IPS DF 6.9 (cell line): Measurements from ENCODE around the gene SERPINB12.

Experiments used
- DNase-seq: peaks from one replicate; pipeline ENCODE4 v3.0.0-alpha.2; 2013; ENCODE audit warnings: low read depth, low spot score
- H3K27ac ChIP-seq: one replicate; pipeline ENCODE4 v1.5.1; 2013; ENCODE audit warnings: low read length, control low read depth
- H3K27me3 ChIP-seq: 2 replicates; pipeline ENCODE4 v1.6.1; 2013; ENCODE audit warnings: mild to moderate bottlenecking, low read length; ENCODE audit not compliant: control insufficient read depth, insufficient read depth
- H3K36me3 ChIP-seq: 2 replicates; pipeline ENCODE4 v1.6.1; 2013; ENCODE audit warnings: low read length; ENCODE audit not compliant: control insufficient read depth, insufficient read depth
- H3K4me1 ChIP-seq: 2 replicates; pipeline ENCODE4 v1.6.1; 2013; ENCODE audit warnings: low read length; ENCODE audit not compliant: control insufficient read depth, insufficient read depth
- H3K4me3 ChIP-seq: 2 replicates; pipeline ENCODE4 v1.5.1; 2013; ENCODE audit warnings: mild to moderate bottlenecking, low read length
- H3K9me3 ChIP-seq: 2 replicates; pipeline ENCODE4 v1.6.1; 2013; ENCODE audit warnings: low read length, inconsistent platforms; ENCODE audit not compliant: control insufficient read depth, insufficient read depth
- WGBS: extraction: QIAGEN DNeasy Blood & Tissue Kit; methylation state at CpG from one replicate; pipeline ENCODE4 v1.1.7; 2013; ENCODE audit warnings: mixed read lengths, missing lambda C conversion rate; ENCODE audit not compliant: insufficient read length, insufficient coverage; 5-methylcytosine and 5-hydroxymethylcytosine counted together

Gene SERPINB12

GRCh38 chr18:63570721-63571120, 28.6 kb downstream of the SERPINB12 start:
- WGBS = 100% methylated on average over 2 of the region's 6 CpGs
- Histone ChIP-seq H3K36me3 (no peaks in the 10 kb centered on the region), H3K4me3 (no peak overlapping the region)

DNA sequence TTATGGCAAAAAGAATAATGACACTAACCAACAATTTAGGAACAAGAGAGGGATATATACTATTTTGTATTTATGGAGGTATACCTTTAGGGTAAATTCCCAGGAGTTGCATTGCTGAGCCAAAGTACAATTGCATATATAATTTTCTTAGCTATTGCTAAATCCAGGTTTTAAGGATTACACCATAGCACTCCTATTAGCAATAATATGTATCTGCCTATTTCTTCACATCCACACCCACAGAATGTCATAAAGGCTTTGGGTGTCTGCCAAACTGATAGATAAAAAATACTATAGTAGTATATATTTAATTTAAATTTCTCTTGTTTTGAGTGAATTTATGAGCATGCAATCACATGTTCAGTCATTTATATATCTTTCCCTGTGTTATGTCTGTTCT, 33.5 kb downstream of the SERPINB12 start:
- H3K36me3 ChIP-seq = no peaks in the 10 kb centered on the region
- no peak for DNase-seq

More at GRCh38 chr18:63570721-63571120, 28.6 kb downstream of the SERPINB12 start:
- Histone ChIP-seq H3K27me3 (no peaks in the 10 kb centered on the region), H3K9me3 (no peaks in the 10 kb centered on the region), H3K4me1 (no peaks in the 10 kb centered on the region; the same call in 1 of the 2 replicates), H3K27ac (no peak overlapping the region)
- DNase-seq = no peak

DNA sequence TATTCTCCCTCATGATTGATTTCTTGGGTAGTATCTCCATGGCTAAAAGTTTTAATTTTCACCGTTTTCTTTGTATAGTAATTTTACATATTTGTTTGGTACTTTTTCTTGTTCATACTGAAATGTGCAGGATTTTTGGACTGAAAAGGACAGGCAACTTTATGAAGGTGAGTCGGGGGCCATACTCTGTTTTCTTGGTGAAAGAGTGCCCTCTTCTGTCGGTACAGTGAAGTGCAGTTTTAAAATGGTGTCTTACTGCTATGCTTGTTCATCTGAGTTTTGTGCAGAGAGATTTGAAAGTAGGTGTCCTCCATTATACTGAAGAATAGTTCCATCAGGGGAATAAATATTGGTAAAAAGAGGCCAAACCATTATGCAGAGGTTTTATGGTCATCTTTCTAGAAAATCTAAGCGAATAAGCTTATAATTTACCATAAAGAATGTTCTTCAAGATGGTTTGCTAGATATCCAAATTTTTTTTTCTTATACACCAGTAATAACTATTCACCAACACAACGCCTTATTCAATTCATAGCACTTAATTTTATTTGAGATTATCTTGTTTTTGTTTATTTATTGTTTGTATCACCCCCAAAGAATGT, 36.3 kb downstream of the SERPINB12 start:
- Histone ChIP-seq H3K4me3 (no peak overlapping the region), H3K9me3 (no peaks in the 10 kb centered on the region), H3K4me1 (no peaks in the 10 kb centered on the region), H3K36me3 (no peaks in the 10 kb centered on the region), H3K27ac (no peak overlapping the region), H3K27me3 (no peaks in the 10 kb centered on the region)
- DNase-seq = peak; percentile 43
- 100% methylated on average over 1 of the region's 5 CpGs for WGBS

More for the DNA sequence above, 33.5 kb downstream of the SERPINB12 start:
- Histone ChIP-seq H3K4me3 (no peak overlapping the region), H3K9me3 (no peaks in the 10 kb centered on the region), H3K4me1 (no peaks in the 10 kb centered on the region), H3K27me3 (no peaks in the 10 kb centered on the region), H3K27ac (no peak overlapping the region)

DNA sequence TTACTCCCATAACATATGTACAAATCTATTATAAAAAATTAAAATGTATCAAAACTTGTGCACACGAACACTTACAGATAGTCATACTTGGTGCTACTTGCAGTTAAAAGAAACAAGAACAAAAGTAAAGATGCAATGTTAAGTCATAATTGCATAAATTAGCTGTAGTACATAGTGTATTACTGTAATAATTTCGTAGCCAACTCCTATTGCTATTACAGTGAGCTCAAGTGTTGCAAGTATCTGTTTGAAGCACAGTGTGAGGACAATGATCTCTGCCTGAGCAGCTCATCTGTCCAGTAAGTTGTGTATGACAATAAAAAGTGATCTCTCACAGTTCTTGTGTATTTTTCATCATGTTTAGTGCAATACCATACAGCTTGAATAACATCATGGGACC, 37.4 kb downstream of the SERPINB12 start:
- no peaks in the 10 kb centered on the region for H3K27me3 ChIP-seq
- H3K4me1 ChIP-seq = no peaks in the 10 kb centered on the region
- DNase-seq = no peak
- H3K4me3 ChIP-seq = no peak overlapping the region
- H3K36me3 ChIP-seq = no peaks in the 10 kb centered on the region
- no peak overlapping the region for H3K27ac ChIP-seq
- no peaks in the 10 kb centered on the region for H3K9me3 ChIP-seq
- no CpG with 5 or more reads among the region's 2 CpGs for WGBS

GRCh38 chr18:63585988-63586387, 43.8 kb downstream of the SERPINB12 start:
- Histone ChIP-seq H3K36me3 (no peaks in the 10 kb centered on the region), H3K9me3 (no peaks in the 10 kb centered on the region), H3K4me1 (no peaks in the 10 kb centered on the region), H3K27me3 (no peaks in the 10 kb centered on the region), H3K27ac (no peak overlapping the region), H3K4me3 (no peak overlapping the region)
- DNase-seq = no peak
- no CpG with 5 or more reads among the region's 4 CpGs for WGBS

- WGBS = no CpG with 5 or more reads among the region's 4 CpGs
- no peaks in the 10 kb centered on the region for H3K27me3 ChIP-seq
- H3K27ac ChIP-seq = no peak overlapping the region
These were observed 44.3 kb downstream of the SERPINB12 start for GRCh38 chr18:63586431-63586830.

GRCh38 chr18:63586966-63587365, 44.8 kb downstream of the SERPINB12 start, which contains the start of gene SERPINB13:
TSS of gene SERPINB13 (plus strand) at chr18:63587343. CDS start at chr18:63588668, 1,325 bp downstream.
- H3K27ac ChIP-seq = no peak within 1 kb of the TSS
- no CpG with 5 or more reads among the region's 4 CpGs for WGBS

More at GRCh38 chr18:63586431-63586830, 44.3 kb downstream of the SERPINB12 start:
- no peaks in the 10 kb centered on the region for H3K36me3 ChIP-seq
- H3K4me1 ChIP-seq = no peaks in the 10 kb centered on the region
- H3K4me3 ChIP-seq = no peak overlapping the region
- H3K9me3 ChIP-seq = no peaks in the 10 kb centered on the region
- DNase-seq = no peak

GRCh38 chr18:63588909-63589308, 46.7 kb downstream of the SERPINB12 start:
- Histone ChIP-seq H3K27me3 (no peaks in the 10 kb centered on the region), H3K4me3 (no peak overlapping the region), H3K4me1 (no peaks in the 10 kb centered on the region), H3K36me3 (no peaks in the 10 kb centered on the region), H3K9me3 (no peaks in the 10 kb centered on the region), H3K27ac (no peak overlapping the region)
- no CpG with 5 or more reads among the region's 5 CpGs for WGBS
- DNase-seq = no peak

More at GRCh38 chr18:63586966-63587365, 44.8 kb downstream of the SERPINB12 start, which contains the start of gene SERPINB13:
- no peak for DNase-seq
- Histone ChIP-seq H3K4me3 (no peak within 1 kb of the TSS), H3K27me3 (no peaks in the 10 kb centered on the region), H3K4me1 (no peaks in the 10 kb centered on the region), H3K36me3 (no peaks in the 10 kb centered on the region), H3K9me3 (no peaks in the 10 kb centered on the region)

- Histone ChIP-seq H3K4me3 (no peak overlapping the region), H3K9me3 (no peaks in the 10 kb centered on the region), H3K27ac (no peak overlapping the region), H3K36me3 (no peaks in the 10 kb centered on the region), H3K4me1 (no peaks in the 10 kb centered on the region), H3K27me3 (no peaks in the 10 kb centered on the region)
- no peak for DNase-seq
- WGBS = no CpG with 5 or more reads among the region's 2 CpGs
These were observed 48.2 kb downstream of the SERPINB12 start for GRCh38 chr18:63590373-63590772.

- no peak overlapping the region for H3K4me3 ChIP-seq
- no peak overlapping the region for H3K27ac ChIP-seq
- DNase-seq = no peak
- H3K4me1 ChIP-seq = no peaks in the 10 kb centered on the region
- WGBS = no CpG with 5 or more reads among the region's 3 CpGs
- H3K27me3 ChIP-seq = no peaks in the 10 kb centered on the region
- H3K36me3 ChIP-seq = no peaks in the 10 kb centered on the region
- no peaks in the 10 kb centered on the region for H3K9me3 ChIP-seq
These were observed 49.0 kb downstream of the SERPINB12 start for GRCh38 chr18:63590966-63591695.
